Breast epithelium (tissue), 4 donors: ENCODE measurements around the gene RNASEH2C. TPM values are rescaled to one million over a fixed set of nuclear protein-coding genes. Genes with fewer than 3 reads are reported as not detected.
A peak's percentile ranks its signal among the peaks of the same experiment; 100 is the strongest.
"Not testable (repeated sequence)": the region's sequence is repeated elsewhere in the genome, so short reads cannot be mapped to it uniquely, and the experiment has no call there.

Experiments
- DNase-seq, 2 donors: peaks; one replicate each; pipeline ENCODE4 v3.0.0-alpha.2; 2019; ENCODE audit warnings: low spot score in 2 of 2
- H3K27ac ChIP-seq, 2 donors: fragments of 200-600 bp; sonication (generic) in 1 of 2; one replicate each; pipeline ENCODE4 v1.5.1; 2016 to 2019; ENCODE audit warnings: mild to moderate bottlenecking in 1 of 2
- H3K27me3 ChIP-seq, 2 donors: fragments of 200-600 bp; sonication (generic) in 1 of 2; one replicate each; pipeline versions ENCODE4 v1.5.1 to v1.6.0; 2017 to 2019; ENCODE audit warnings: control low read depth in 1 of 2, mild to moderate bottlenecking in 1 of 2
- H3K36me3 ChIP-seq: fragments of 200-600 bp; one replicate; pipeline ENCODE4 v1.5.1; 2019
- H3K4me1 ChIP-seq, 2 donors: fragments of 200-600 bp; sonication (generic); one replicate each; pipeline ENCODE4 v1.5.1; 2016 to 2019; ENCODE audit warnings: control low read depth in 1 of 2
- H3K4me3 ChIP-seq, 3 donors: fragments of 200-600 bp; sonication (generic); 1 replicate in 2 of 3; 2 replicates in 1 of 3; pipeline ENCODE4 v1.5.1; 2016 to 2019; ENCODE audit warnings: mild to moderate bottlenecking in 3 of 3, moderate library complexity in 2 of 3
- H3K9me3 ChIP-seq, 2 donors: fragments of 200-600 bp; sonication (generic) in 1 of 2; one replicate each; pipeline ENCODE4 v1.5.1; 2016 to 2019; ENCODE audit warnings: control low read depth in 1 of 2
- POLR2A ChIP-seq: fragments of 450-650 bp; IDR thresholded peaks from one replicate; pipeline ENCODE4 v1.6.1; 2016; ENCODE audit warnings: antibody characterized with exemption, mild to moderate bottlenecking, moderate library complexity
- POLR2AphosphoS5 ChIP-seq, 3 donors: sonication (generic); formaldehyde crosslinking; IDR thresholded peaks; one replicate each; pipeline ENCODE4 v1.6.1; 2017; ENCODE audit warnings: antibody characterized with exemption in 3 of 3
- intact Hi-C: fragments of 100-400 bp; cut with DNase I; formaldehyde crosslinking; loops from one replicate; pipeline ENCODE4 v1.15.1; 2023; ENCODE audit warnings: low total_unique reads
- total RNA-seq, 3 donors: library from RNA; depleted of rRNA; stranded (reverse); fragments of >200 nt; gene quantifications; one replicate each; pipeline ENCODE4 v1.1.0, GENCODE V29; 2016
- TF ChIP-seq, protein P1 (sequence below), 3 donors: fragments of 450-650 bp; IDR thresholded peaks; one replicate each; pipeline ENCODE4 v1.5.1; 2016 to 2017; ENCODE audit warnings: antibody characterized with exemption in 3 of 3, mild to moderate bottlenecking in 3 of 3, moderate library complexity in 3 of 3

The RNASEH2C gene
- total RNA-seq, 3 donors from 2014 or later, result 89.1 to 110 (median 99.8) TPM

DNA sequence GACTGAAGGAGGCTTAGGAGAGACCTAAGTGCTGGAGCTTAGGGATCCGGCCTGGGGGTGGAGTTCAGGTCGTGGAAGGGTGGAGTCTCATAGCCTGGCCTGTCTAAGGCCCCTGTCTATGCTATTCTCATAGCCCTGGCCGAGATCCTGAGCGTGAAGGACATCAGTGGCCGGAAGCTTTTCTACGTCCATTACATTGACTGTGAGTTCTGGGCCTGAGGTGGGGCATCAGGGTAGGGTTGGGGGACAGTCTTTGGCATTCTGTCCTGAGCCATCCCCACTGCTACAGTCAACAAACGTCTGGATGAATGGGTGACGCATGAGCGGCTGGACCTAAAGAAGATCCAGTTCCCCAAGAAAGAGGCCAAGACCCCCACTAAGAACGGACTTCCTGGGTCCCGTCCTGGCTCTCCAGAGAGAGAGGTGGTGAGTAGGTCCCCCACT is 7.9 kb downstream of the RNASEH2C start:
- TF ChIP-seq, protein P1, sequence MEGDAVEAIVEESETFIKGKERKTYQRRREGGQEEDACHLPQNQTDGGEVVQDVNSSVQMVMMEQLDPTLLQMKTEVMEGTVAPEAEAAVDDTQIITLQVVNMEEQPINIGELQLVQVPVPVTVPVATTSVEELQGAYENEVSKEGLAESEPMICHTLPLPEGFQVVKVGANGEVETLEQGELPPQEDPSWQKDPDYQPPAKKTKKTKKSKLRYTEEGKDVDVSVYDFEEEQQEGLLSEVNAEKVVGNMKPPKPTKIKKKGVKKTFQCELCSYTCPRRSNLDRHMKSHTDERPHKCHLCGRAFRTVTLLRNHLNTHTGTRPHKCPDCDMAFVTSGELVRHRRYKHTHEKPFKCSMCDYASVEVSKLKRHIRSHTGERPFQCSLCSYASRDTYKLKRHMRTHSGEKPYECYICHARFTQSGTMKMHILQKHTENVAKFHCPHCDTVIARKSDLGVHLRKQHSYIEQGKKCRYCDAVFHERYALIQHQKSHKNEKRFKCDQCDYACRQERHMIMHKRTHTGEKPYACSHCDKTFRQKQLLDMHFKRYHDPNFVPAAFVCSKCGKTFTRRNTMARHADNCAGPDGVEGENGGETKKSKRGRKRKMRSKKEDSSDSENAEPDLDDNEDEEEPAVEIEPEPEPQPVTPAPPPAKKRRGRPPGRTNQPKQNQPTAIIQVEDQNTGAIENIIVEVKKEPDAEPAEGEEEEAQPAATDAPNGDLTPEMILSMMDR (IDR thresholded peaks at IDR 0.05), result no peak
- no peak for TF ChIP-seq POLR2A
- TF ChIP-seq POLR2AphosphoS5 (IDR thresholded peaks at IDR 0.05), result no peak
- Histone ChIP-seq H3K27ac (peak overlapping the region; percentile 99 to 100), H3K9me3 (no peaks in the 10 kb centered on the region), H3K4me3 (peak overlapping the region; percentile 74 to 85 (median 80)), H3K27me3 (no peaks in the 10 kb centered on the region), H3K36me3 (no peaks in the 10 kb centered on the region), H3K4me1 (peaks cover 0 to 10% of the 10 kb centered on the region in 2 donors)
- no peak for DNase-seq
- intact Hi-C loops, result loop anchor here (5.0 kb wide), 2 partner anchors 65 to 105 kb away; no protein-coding TSS in a partner anchor

DNA sequence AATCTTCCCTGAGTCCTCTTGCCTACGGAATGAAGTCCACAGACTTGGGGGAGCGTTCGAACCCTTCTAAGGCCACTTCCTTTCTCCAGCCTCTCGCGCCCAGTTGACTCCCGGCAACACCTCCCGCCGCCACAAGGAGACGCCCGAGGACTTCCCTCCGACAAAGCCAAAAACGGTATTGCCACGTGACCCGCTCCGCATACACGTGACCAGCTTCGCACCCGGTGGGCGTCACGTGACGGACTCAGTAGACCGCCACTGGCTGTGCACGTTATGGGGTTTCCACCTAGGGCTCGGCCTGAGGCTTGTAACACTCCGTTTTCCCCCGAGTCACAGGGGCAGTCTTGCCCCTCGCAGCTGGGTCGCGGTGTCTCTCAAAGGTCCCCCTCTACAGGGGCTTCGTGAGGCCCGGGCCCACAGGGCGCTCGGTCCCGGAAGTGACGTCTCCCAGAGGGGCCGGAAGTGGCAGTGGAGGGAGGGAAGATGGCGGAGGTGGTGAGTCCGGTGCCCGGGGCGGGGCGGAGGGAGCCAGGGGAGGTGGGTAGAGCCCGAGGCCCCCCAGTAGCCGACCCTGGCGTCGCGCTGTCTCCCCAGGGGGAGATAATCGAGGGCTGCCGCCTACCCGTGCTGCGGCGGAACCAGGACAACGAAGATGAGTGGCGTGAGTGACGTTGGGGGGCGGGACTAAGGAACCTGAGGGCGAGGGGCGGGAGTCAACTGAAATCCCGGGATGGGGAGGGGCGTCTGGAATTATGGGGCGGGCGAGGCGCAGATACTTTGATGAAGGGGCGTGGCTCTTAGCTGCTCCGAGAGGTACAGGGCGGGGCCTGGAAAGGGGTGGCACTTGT is 8.6 kb downstream of the RNASEH2C start, which contains the start of gene KAT5:
Gene KAT5 (plus strand): TSS at position 468 of the 848 bp plus-strand sequence. CDS start 16 bp downstream, at position 484.
- Histone ChIP-seq H3K4me1 (peaks cover 0 to 10% of the 10 kb centered on the region in 2 donors), H3K27ac (peak within 1 kb of the TSS; percentile 99 to 100), H3K9me3 (no peaks in the 10 kb centered on the region), H3K36me3 (no peaks in the 10 kb centered on the region), H3K4me3 (peak within 1 kb of the TSS; percentile 74 to 85 (median 80)), H3K27me3 (no peaks in the 10 kb centered on the region)
- DNase-seq, result peak; percentile 99 to 100
- TF ChIP-seq, protein P1 (IDR thresholded peaks at IDR 0.05), result peak; percentile 100
- TF ChIP-seq POLR2A (peak; percentile 96), POLR2AphosphoS5 (IDR thresholded peaks at IDR 0.05) (peak; percentile 98 to 99 (median 99))
- intact Hi-C loops, result loop anchor here (5.0 kb wide), 2 partner anchors 65 to 105 kb away; no protein-coding TSS in a partner anchor

DNA sequence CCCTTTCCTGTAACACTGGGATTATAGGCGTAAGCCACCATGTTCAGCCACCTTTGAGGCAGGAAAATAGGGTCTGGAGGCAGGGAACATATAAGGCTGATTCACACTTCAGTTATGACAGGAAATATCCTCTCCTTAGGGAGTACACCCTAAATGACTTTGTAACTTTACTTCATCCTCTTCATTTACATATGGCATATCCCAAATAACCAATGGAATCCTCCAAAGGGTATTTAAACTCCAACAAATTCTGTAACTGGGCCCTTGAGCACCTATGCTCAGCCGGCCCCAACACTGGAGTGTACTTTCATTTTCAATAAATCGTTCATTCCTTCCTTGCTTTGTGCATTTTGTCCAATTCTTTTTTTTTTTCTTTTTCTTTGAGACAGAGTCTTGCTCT is 10.2 kb downstream of the RNASEH2C start:
- no peak for TF ChIP-seq POLR2AphosphoS5 (IDR thresholded peaks at IDR 0.05)
- TF ChIP-seq, protein P1 (IDR thresholded peaks at IDR 0.05), result no peak
- TF ChIP-seq POLR2A, result no peak
- no peak for DNase-seq
- no peak overlapping the region for H3K27ac ChIP-seq
- no peaks in the 10 kb centered on the region for H3K9me3 ChIP-seq
- intact Hi-C loops, result loop anchor here (5.0 kb wide), 2 partner anchors 67 to 107 kb away; no protein-coding TSS in a partner anchor
- no peaks in the 10 kb centered on the region for H3K36me3 ChIP-seq
- H3K27me3 ChIP-seq, result no peaks in the 10 kb centered on the region
- H3K4me3 ChIP-seq, result no peak overlapping the region
- H3K4me1 ChIP-seq, result peaks cover 0 to 10% of the 10 kb centered on the region in 2 donors

DNA sequence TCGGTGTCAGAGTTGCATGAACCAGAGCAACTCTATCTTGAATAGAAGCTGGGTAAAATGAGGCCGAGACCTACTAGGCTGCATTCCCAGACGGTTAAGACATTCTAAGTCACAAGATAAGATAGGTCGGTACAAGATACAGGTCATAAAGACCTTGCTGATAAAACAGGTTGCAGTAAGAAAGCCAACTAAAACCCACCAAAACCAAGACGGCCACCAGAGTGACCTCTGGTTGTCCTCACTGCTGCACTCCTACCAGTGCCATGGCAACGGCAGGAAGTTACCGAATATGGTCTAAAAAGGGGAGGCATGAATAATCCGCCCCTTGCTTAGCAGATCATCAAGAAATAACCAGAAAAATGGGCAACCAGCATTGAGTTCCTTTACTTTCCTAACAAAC is 10.9 kb downstream of the RNASEH2C start:
- Histone ChIP-seq H3K27ac (no peak overlapping the region), H3K4me3 (no peak overlapping the region), H3K4me1 (peaks cover 0 to 10% of the 10 kb centered on the region in 2 donors), H3K9me3 (no peaks in the 10 kb centered on the region), H3K27me3 (no peaks in the 10 kb centered on the region), H3K36me3 (no peaks in the 10 kb centered on the region)
- intact Hi-C loops, result loop anchor here (5.0 kb wide), 2 partner anchors 68 to 108 kb away; no protein-coding TSS in a partner anchor
- DNase-seq, result no peak
- TF ChIP-seq POLR2A (no peak), POLR2AphosphoS5 (IDR thresholded peaks at IDR 0.05) (no peak)
- TF ChIP-seq, protein P1 (IDR thresholded peaks at IDR 0.05), result no peak

DNA sequence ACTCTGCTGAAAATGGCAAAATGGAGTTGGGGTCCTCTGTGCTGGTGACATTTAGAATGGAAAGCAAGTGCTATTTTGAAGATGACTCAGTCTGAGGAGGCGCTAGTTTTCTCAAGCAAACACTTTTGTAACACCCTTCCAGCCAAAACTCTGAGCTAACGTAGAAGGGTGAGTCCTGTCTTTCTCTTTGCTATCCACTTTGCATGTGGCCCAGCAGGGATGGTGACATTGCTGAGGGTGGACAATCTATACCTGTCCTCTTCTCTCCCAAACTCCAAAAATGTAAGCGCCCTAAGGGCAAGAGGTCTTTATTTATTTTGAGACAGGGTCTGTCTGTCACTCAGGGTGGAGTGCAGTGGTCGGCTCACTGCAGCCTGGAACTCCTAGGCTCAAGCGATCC is 12.1 kb downstream of the RNASEH2C start:
- H3K4me3 ChIP-seq, result no peak overlapping the region
- intact Hi-C loops, result no loop called here
- peaks cover 0 to 9% of the 10 kb centered on the region in 2 donors for H3K4me1 ChIP-seq
- H3K27ac ChIP-seq, result no peak overlapping the region
- H3K36me3 ChIP-seq, result no peaks in the 10 kb centered on the region
- no peak for TF ChIP-seq POLR2AphosphoS5 (IDR thresholded peaks at IDR 0.05)
- TF ChIP-seq POLR2A, result no peak
- no peaks in the 10 kb centered on the region for H3K27me3 ChIP-seq
- H3K9me3 ChIP-seq, result no peaks in the 10 kb centered on the region
- DNase-seq, result no peak

DNA sequence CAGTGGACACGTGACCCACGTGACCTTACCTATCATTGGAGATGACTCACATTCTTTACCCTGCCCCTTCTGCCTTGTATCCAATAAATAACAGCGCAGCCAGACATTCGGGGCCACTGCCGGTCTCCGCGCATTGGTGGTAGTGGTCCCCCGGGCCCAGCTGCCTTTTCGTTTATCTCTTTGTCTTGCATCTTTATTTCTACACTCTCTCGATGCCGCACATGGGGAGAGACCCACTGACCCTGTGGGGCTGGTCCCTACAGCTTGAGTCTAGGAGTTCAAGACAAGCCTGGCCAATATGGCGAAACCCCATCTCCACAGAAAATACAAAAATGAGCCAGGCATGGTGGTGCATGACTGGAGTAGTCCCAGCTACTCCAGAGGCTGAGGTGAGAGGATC is 13.6 kb downstream of the RNASEH2C start:
- H3K27ac ChIP-seq, H3K27me3 ChIP-seq, intact Hi-C loops, H3K4me3 ChIP-seq, H3K9me3 ChIP-seq, DNase-seq, H3K36me3 ChIP-seq, H3K4me1 ChIP-seq: not testable (repeated sequence)
